ENCODE measurements around the gene LRRC7. TPM values are rescaled to one million over a fixed set of nuclear protein-coding genes. Genes with fewer than 3 reads are reported as not detected.
A peak's percentile ranks its signal among the peaks of the same experiment; 100 is the strongest.

LRRC7 gene
- total and polyA plus RNA-seq, 4 donors, result 6.1 TPM; not detected in 3

DNA sequence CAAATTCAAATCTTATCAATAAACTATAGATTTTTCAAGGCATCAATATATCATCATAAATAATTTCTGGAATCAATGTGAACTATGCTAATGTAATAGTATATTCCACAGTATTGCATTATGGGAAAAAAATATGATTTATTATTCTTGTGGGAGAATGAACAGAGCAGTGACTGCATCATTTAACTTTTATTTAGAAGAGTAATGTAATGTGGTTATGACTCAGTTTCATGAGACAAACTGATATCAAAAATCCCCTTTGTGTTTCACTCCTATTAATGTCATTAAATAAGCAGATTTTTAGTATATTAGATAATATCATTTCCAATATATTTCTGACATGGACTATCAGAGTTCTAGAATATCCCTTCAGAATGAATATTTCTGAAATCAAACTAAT, 450.0 kb downstream of the LRRC7 start:
- TF ChIP-seq, protein P1, sequence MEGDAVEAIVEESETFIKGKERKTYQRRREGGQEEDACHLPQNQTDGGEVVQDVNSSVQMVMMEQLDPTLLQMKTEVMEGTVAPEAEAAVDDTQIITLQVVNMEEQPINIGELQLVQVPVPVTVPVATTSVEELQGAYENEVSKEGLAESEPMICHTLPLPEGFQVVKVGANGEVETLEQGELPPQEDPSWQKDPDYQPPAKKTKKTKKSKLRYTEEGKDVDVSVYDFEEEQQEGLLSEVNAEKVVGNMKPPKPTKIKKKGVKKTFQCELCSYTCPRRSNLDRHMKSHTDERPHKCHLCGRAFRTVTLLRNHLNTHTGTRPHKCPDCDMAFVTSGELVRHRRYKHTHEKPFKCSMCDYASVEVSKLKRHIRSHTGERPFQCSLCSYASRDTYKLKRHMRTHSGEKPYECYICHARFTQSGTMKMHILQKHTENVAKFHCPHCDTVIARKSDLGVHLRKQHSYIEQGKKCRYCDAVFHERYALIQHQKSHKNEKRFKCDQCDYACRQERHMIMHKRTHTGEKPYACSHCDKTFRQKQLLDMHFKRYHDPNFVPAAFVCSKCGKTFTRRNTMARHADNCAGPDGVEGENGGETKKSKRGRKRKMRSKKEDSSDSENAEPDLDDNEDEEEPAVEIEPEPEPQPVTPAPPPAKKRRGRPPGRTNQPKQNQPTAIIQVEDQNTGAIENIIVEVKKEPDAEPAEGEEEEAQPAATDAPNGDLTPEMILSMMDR (IDR thresholded peaks at IDR 0.05; ENCODE audit: control extremely low read depth, extremely low read depth), result no peak
- DNase-seq (no peak), ATAC-seq (ENCODE audit: insufficient read depth, low FRiP score) (no peak)
- Histone ChIP-seq H3K9ac (ENCODE audit: insufficient read depth in 1 of 2, low read length in 2 of 2) (no peak overlapping the region), H3K27ac (ENCODE audit: low read depth in 1 of 2, low read length in 1 of 2) (no peak overlapping the region), H3K4me3 (no peak overlapping the region), H3K27me3 (ENCODE audit: control insufficient read depth in 3 of 3, insufficient read depth in 3 of 3, low read length in 2 of 3) (no peaks in the 10 kb centered on the region), H3K4me1 (ENCODE audit: control insufficient read depth in 5 of 5, insufficient read depth in 5 of 5, low read length in 5 of 5) (no peaks in the 10 kb centered on the region), H3K36me3 (ENCODE audit: control insufficient read depth in 4 of 4, insufficient read depth in 4 of 4, low read length in 4 of 4) (no peaks in the 10 kb centered on the region), H3K9me3 (ENCODE audit: control insufficient read depth in 4 of 4, insufficient read depth in 3 of 4, low read length in 3 of 4) (no peaks in the 10 kb centered on the region)

DNA sequence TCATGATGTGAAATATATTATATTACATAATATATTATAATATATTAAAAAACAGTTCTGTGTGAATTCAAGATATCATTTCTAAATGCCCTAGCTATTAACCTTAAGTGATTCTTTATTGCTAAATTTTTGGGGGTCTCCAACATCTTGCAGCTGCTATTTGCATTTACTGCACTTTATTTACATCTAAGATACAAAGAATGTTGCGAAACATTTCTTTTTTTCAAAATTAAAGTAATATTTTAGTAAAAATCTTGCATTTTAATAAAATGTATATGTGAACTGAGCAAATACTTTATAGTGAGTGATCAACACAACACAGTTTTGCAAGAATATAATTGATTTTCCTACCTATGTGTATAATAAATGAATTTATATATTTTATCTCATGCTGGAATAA, 456.6 kb downstream of the LRRC7 start:
- no peaks in the 10 kb centered on the region for H3K4me1 ChIP-seq (ENCODE audit: control insufficient read depth in 5 of 5, insufficient read depth in 5 of 5, low read length in 5 of 5)
- TF ChIP-seq, protein P1 (IDR thresholded peaks at IDR 0.05; ENCODE audit: control extremely low read depth, extremely low read depth), result no peak
- ATAC-seq (ENCODE audit: insufficient read depth, low FRiP score) (no peak), DNase-seq (peak in 1 of 3 donors; percentile 40)
- H3K9me3 ChIP-seq (ENCODE audit: control insufficient read depth in 4 of 4, insufficient read depth in 3 of 4, low read length in 3 of 4), result no peaks in the 10 kb centered on the region
- H3K9ac ChIP-seq (ENCODE audit: insufficient read depth in 1 of 2, low read length in 2 of 2), result no peak overlapping the region
- H3K4me3 ChIP-seq, result no peak overlapping the region
- WGBS, 2 donors, result 91 to 93% methylated on average over 1 of the region's 1 CpG
- H3K27me3 ChIP-seq (ENCODE audit: control insufficient read depth in 3 of 3, insufficient read depth in 3 of 3, low read length in 2 of 3), result no peaks in the 10 kb centered on the region
- H3K27ac ChIP-seq (ENCODE audit: low read depth in 1 of 2, low read length in 1 of 2), result no peak overlapping the region
- H3K36me3 ChIP-seq (ENCODE audit: control insufficient read depth in 4 of 4, insufficient read depth in 4 of 4, low read length in 4 of 4), result no peaks in the 10 kb centered on the region

DNA sequence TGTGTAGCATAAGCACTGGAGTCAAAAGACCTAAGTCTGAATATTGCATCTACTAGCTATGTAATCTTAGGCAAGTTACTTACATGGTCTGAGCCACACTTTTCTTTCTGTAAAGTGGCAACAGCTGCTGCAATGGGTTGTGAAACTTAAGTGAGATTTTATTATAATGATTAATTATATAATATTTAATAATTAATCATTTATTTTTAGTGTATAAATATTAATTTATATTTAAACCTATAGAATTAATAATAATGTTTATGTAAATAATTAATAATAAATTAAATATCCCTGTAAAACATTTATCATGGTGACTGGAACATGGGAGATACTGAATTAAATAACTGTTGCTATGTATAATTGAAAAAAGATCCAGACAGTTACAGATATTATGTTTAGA, 457.3 kb downstream of the LRRC7 start:
- H3K4me1 ChIP-seq (ENCODE audit: control insufficient read depth in 5 of 5, insufficient read depth in 5 of 5, low read length in 5 of 5), result no peaks in the 10 kb centered on the region
- TF ChIP-seq, protein P1 (IDR thresholded peaks at IDR 0.05; ENCODE audit: control extremely low read depth, extremely low read depth), result no peak
- ATAC-seq (ENCODE audit: insufficient read depth, low FRiP score), result no peak

DNA sequence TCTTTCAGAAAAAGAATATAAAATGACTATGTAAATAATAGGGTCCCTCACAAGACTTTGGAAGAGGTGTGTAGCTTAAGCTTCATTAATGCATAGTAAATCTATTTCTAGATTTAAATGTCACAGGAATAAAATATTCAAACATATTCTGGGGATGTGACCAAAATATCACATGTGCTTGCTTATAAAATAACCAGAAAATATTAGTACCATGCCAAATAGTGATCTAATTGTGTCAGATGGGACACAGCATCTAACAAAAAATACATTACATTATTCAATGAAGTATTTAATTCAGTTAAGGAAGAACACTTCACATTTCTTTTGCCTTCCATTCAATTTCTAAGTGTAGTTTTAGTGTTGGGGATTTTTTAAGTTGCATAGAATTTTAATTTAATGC, 458.1 kb downstream of the LRRC7 start:
- TF ChIP-seq, protein P1 (IDR thresholded peaks at IDR 0.05; ENCODE audit: control extremely low read depth, extremely low read depth), result no peak
- no peak overlapping the region for H3K4me3 ChIP-seq
- no peaks in the 10 kb centered on the region for H3K36me3 ChIP-seq (ENCODE audit: control insufficient read depth in 4 of 4, insufficient read depth in 4 of 4, low read length in 4 of 4)
- no peaks in the 10 kb centered on the region for H3K4me1 ChIP-seq (ENCODE audit: control insufficient read depth in 5 of 5, insufficient read depth in 5 of 5, low read length in 5 of 5)
- H3K9me3 ChIP-seq (ENCODE audit: control insufficient read depth in 4 of 4, insufficient read depth in 3 of 4, low read length in 3 of 4), result no peaks in the 10 kb centered on the region
- no peak overlapping the region for H3K9ac ChIP-seq (ENCODE audit: insufficient read depth in 1 of 2, low read length in 2 of 2)
- H3K27ac ChIP-seq (ENCODE audit: low read depth in 1 of 2, low read length in 1 of 2), result no peak overlapping the region
- H3K27me3 ChIP-seq (ENCODE audit: control insufficient read depth in 3 of 3, insufficient read depth in 3 of 3, low read length in 2 of 3), result no peaks in the 10 kb centered on the region
- ATAC-seq (ENCODE audit: insufficient read depth, low FRiP score) (no peak), DNase-seq (no peak)

More for the DNA sequence above, 457.3 kb downstream of the LRRC7 start:
- Histone ChIP-seq H3K27ac (ENCODE audit: low read depth in 1 of 2, low read length in 1 of 2) (no peak overlapping the region), H3K27me3 (ENCODE audit: control insufficient read depth in 3 of 3, insufficient read depth in 3 of 3, low read length in 2 of 3) (no peaks in the 10 kb centered on the region), H3K36me3 (ENCODE audit: control insufficient read depth in 4 of 4, insufficient read depth in 4 of 4, low read length in 4 of 4) (no peaks in the 10 kb centered on the region), H3K9me3 (ENCODE audit: control insufficient read depth in 4 of 4, insufficient read depth in 3 of 4, low read length in 3 of 4) (no peaks in the 10 kb centered on the region), H3K9ac (ENCODE audit: insufficient read depth in 1 of 2, low read length in 2 of 2) (no peak overlapping the region), H3K4me3 (no peak overlapping the region)
- no peak for DNase-seq

Data from lung (tissue), 12 donors.